NCI-H1694 (cell line): Measurements from ENCODE around the gene SARNP.
"Not testable (repeated sequence)": the region's sequence is repeated elsewhere in the genome, so short reads cannot be mapped to it uniquely, and the experiment has no call there.

Experiments used
- DNase-seq: peaks from one replicate; lab custom pipeline; 2025; lab: John Stamatoyannopoulos, UW

SARNP gene

DNA sequence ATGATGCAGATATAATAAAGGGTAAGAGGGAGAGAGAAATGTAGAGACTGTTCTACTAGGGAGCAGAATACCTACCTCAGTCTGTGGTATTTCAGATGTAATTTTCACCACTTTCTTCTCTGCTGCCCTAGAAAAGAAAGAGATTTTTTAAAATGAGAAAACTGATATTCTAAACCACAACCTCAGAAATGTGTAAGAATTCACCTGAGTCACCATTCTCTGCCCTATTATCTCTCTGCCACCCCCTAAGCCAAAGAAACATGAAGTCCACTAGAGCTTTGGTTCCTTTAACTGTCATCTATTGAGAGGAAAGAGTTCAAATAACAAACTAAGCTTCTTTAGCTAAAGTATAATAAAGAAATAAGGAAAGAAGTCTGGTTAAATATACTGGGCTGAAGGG is 21.6 kb downstream of the SARNP start:
- DNase-seq, result no peak

DNA sequence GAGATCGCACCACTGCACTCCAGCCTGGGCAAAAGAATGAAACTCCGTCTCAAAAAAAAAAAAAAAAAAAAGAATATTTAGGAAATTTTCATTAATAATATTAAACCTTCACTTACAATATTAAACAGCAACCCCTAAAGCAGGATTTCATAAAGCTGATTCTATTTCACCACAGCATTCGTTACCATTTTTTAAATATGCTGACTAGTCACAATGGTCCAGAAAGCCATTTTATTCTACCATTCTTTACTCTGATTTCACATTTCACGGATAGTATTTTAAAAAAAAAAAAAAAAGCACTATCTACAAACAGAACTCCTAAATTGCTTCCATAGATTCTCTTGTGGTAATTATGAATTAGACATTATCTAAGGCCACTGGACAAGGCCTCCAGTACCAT is 27.6 kb downstream of the SARNP start:
- no peak for DNase-seq

DNA sequence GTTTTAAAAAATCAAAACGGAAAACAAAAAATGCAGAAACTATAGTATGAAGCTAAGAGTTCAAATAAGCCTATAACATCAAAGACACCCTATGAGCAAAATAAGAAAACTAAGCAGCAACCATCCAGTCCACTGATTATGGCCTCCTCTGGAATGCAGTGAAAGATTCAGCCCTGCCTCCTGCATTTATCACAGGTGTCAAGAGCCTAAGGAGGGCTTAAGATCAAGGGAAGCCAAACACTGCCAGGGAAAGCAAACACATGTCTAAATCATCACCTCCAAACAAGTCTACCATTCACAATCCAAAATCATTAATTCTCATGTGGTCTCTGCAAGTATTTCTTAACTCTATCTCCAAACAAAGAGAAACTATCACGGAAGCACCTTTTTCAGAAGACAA is 28.4 kb downstream of the SARNP start:
- DNase-seq, result no peak

DNA sequence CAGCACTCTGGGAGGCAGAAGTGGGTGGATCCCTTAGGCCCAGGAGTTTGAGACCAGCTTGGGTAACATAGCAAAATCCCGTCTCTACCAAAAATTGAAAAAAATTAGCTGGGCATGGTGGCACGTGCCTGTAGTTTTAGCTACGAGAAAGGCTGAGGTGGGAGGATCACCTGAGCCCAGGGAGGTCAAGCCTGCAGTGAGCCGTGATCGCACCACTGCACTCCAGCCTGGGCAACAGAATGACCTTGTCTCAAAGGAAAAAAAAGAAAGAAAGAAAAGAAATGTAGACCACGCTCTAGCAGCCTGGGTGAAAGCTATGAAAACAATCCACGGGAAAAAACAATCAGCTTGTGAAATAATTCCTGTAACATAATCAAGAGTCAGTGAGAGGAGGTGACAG is 29.0 kb downstream of the SARNP start:
- no peak for DNase-seq

DNA sequence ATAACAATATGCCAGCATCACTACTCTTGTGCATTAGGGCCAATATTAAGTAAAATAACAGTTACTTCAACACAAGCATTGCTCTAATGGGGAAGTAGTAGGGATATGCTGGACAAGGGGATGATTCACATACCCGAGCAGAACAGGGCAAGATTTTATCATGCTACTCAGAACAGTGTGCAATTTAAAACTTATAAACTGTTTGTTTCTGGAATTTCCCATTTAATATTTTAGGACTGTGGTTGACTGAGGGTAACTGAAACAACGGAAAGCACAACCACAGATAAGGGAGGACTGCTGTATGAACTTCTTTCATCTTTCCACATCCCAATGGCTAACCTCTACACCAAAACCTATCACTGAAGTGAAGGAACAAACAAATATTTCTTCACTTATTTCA is 36.8 kb downstream of the SARNP start:
- DNase-seq, result no peak

DNA sequence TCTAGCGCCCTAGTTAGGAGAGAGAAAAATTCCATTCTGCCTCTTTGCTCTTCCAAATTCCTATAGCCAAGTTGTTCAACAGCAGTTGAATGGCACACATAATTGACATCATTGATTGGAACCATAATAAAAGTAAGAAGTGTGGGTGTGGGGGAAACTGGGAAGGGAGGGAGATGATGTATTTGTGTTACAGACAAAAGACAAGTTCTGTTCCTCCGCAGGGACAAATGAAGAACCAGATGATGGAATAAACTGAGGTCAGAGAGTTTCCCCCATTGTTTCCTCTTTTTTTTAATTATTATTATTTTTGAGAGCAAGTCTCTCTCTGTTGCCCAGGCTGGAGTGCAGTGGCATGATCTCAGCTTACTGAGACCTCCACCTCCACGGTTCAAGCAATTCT is 39.7 kb downstream of the SARNP start:
- no peak for DNase-seq

DNA sequence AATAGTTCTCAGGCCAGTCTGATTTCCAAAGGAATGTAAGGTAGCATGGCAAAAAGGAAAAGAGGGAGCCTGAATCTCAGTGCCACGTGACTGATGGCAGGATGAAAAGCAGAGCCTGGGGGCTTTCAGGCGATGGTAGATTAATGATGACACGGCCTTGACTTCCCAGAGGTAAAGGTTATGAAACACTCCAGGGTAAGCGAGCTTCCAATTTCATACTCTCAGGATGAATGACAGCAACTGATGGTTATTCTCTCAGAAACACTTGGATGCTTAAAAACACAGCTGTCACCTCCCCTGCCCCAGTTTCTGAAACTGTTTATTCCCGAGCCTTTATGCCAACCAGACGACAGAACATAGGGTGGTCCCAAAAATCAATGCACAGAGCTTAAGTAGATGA is 45.8 kb downstream of the SARNP start:
- peak; percentile 13 for DNase-seq

DNA sequence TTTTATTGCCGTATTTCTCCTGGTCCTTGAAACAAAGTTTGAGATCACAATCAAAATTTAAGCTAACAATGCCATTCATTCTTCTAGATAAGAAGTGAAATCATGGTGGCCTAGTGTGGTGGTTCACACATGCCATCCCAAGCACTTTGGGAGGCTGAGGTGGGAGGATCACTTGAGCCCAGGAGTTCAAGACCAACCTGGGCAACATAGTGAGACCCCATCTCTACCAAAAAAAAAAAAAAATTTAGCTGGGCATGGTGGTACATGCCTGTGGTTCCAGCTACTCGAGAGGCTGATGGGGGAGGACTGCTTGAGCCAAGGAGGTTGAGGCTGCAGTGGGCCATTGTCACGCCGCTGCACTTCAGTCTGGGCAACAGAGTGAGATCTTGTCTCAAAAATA is 50.4 kb downstream of the SARNP start:
- DNase-seq, result no peak

DNA sequence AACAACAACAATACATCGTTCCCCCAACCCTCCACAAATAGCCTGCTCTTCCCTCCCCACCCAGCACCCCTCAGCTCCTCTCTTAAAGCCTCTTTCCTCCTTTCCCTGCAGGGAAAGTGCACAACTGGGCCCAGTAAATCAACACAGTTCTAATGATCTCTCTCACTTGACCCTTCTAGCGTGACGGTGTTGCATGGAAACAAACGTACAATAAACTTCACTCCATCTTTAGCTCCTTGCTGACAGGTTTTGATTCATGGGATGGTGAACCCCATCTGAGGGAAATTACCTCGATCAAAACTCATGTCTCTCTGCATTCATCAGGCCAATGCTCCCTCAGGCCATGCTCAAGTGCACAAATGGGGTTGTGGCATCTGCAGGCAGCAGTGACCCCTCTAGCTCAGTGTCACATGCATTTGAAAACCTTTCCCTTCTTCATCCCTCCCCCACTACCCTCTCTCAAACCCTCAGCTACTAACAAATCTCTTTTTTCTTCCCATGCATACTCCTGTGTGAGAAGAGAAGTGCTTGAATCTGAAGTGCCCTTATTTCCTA is 51.7 kb downstream of the SARNP start:
- no peak for DNase-seq

DNA sequence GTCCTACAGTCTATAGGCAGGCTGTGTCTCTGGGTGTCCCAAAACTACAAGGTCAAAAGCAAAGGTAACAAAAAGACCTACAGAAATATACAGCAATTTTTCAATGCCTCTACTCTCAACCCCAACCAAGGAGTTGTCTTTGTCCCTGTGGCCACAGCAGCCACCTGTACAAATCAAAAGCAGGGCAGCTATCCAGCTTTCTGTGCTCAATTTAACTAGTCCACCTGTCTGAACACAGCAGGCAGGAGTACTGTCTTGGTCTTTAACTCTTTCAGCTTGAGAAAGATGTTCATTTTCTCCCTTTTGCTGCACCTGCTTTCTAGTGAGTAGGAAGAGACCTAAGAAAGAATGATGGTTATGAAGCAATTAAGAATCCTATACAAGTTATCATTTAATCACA is 54.9 kb downstream of the SARNP start:
- DNase-seq, result no peak

DNA sequence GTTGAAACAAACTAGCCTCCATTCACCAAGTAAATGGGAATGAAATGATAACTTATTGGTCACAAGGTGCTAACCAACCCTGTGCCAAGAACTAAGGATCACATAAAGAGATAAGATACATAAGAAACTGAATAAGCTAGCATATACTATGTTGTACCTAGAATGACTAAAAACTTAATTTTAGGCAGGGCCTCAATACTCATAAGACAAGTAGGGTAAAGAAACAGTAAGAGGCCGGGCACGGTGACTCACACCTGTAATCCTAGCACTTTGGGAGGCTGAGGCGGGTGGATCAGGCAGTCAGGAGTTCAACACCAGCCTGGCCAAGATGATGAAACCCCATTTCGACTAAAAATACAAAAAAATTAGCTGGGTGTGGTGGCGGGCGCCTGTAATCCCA is 56.9 kb downstream of the SARNP start:
- no peak for DNase-seq

DNA sequence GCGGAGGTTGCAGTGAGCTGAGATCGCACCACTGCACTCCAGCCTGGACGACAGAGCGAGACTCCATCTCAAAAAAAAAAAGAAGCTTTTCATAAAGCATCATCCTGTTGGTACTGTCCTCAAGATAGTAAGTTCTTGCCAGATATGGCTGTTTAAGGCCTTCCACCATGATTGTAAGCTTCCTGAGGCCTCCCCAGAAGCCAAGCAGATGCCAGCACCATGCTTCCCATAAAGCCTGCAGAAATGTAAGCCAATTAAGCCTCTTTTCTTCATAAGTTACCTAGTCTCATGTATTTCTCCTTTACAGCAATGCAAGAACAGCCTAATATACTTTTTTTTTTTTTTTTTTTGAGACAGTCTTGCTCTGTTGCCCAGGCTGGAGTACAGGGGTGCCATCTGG is 58.9 kb downstream of the SARNP start:
- not testable (repeated sequence) for DNase-seq

DNA sequence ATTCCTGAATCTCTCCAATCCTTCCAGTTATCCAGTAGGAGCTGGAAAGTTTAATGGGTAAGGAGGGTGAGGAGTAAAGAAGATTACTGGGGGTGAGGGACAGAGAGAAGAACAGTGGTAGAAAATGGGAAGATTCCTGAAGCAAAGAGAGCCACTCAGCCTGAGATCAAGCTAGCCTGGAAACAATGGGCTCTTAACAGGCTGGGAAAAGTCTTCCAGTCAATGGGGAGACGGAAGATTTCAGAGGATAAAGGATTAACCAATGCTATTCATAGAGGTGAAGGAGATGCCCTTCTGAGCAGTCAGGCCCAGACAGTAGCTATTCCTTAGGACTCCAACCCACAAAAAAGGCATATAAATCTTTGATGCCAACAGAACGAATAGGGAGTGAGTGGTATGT is 59.8 kb downstream of the SARNP start:
- no peak for DNase-seq

DNA sequence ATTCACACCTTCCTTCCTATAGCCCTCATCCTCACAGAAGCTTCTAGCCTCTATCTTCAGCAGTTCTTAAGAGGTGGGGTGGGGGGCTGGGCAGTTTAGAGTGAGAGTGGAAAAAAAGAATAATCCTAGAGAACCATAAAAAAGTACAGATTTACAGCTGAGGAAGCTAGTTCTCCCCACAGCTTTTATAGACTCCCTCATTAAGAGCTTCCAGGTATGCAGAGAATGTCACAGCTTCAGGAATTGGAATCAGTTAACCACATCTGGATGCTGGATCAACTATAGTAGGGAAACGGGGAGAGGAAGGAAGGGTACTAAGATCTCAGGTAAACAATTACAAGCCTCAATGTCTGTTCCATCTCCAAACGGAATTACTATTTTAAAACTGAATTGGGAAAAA is 62.3 kb downstream of the SARNP start:
- DNase-seq, result no peak

DNA sequence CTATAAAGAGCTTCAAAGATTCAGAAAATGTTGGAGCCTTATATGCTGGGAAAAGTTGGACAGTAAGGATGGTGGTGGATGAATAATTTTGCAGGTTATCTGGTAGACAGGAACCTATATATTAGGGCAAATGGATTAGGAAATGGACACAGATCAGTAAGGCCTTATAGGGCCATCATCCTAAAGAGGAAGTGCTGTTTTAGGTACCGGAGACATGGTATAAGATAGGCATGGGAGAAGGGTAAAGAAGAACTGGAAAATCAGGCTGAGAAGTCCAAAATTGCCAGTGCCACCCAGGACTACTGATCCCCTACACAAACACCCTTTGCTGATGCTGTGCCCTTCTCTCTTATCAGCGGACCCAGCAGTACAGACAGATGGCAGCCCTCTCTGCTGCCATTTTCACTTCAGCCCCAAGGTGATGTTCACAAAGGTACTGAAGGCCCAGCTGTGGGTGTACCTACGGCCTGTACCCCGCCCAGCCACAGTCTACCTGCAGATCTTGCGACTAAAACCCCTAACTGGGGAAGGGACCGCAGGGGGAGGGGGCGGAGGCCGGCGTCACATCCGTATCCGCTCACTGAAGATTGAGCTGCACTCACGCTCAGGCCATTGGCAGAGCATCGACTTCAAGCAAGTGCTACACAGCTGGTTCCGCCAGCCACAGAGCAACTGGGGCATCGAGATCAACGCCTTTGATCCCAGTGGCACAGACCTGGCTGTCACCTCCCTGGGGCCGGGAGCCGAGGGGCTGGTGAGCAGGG is 69.1 kb downstream of the SARNP start:
- no peak for DNase-seq

DNA sequence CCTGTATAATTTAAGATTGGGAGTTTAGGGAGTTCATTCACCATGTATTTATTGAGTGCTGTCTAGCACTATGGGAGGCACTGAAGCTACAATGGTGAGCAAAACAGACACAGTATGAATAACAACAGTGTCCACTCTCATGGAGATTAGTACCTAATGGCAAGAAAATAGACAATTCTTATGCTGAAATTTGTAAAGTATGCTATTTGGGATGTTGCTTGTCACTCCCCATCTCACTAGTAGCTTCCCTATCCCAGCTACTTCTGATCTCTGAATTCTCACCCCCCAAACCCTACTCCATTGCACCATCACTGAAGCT is 70.7 kb downstream of the SARNP start:
- no peak for DNase-seq

DNA sequence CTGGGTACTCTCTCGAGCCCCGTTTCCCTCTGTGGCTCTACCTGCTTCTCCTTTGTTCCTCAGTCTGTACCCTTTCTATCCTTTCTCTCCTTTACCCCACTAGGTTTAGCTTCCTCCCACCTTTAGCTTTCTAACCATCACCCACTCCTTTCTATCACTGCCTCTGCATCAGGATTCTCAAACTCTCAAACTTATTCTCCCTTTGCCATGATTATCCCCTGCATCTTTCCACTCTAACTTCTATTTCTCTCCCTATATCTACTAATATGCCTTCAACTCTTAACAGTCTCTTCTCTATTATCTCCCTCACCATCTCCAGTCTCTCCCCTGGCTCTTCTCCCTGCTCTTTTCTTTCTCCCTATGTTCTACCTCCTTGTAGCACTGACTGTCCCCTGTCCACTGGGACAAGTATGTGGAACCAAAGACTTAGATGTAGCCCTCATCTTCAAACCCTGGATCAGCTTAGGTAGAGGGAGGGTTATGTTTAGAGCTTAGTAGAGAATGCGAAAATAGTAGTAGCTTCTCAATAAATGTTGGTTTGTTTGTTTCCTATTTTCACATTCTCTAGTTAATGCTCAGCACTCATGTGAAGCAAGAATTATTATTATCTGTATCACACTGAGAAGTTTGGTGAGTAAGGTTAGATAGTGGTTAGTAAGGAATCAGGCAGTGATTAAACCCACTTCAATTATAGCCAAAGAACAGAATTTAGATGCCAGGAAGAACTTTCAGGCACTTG is 71.2 kb downstream of the SARNP start:
- DNase-seq, result no peak

DNA sequence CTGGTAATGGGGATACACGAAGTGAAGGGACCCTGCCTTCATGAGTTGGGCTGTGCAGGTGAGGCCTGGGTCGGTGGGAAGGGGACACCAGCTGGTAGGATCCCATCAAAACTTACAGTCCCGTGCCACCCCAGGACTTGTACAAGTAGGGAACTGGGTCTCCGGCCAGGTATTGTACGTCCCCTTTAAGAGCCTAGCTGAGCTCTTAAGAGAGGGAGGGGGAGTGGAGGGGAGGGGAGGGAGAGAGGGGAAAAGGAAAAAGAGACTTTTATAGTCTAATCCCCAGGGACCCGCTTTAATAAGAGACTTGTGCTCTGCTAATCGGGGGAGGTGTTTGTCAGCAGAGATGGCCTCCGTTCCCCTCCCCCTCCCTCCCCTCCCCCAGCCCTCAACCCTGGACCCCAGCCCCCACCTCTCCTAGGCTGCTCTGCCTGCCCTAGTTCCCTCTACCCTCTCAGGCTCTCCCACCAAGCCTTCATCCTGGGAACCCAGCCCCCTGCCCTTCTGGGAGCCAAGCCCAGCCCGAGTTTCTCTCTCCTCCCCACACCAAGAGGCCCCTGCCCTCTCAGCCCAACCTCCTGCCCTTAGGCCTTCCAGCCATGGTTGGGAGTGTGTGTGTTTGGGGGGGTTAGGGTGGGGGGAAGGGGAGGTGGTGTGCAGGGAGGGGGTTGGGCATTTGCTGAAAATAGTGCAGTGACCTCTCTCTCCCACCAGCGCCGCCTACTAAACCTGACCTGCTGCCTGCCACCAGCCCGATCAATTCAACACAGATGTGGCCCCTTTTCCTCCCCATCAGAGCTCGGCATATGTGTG is 72.0 kb downstream of the SARNP start:
- no peak for DNase-seq

DNA sequence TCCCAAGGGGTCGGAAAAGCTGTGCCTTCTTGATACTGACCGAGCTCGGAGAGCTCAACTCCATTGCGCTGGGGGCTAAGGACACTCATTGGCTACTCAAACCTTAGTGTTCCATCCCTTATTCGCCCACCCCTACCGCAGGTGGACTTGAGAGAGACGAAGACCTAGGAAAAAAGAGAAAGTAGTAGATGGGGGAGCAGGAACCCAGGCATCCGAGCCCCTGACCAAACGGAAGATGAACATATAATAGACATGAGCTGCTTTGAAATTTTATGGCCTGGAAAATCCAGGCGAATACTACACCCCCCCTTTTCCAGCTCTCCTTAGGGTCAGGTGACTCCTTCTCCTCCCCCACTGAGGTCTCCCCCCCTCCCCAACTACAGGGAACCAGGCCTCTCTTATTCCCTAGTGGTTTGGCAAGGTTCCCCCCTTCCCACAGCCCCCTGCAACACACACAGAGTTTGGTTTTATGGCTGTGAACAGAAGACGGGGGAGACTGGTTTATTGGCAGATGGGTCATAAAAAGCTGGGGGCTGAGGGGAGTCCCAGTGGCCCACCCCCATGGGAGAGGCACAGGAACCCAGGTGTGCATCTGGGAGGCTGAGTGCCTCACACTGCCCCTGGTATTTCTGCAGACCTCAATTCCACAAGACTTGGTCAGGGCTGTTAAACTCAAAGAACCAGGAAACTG is 73.0 kb downstream of the SARNP start:
- DNase-seq, result no peak

DNA sequence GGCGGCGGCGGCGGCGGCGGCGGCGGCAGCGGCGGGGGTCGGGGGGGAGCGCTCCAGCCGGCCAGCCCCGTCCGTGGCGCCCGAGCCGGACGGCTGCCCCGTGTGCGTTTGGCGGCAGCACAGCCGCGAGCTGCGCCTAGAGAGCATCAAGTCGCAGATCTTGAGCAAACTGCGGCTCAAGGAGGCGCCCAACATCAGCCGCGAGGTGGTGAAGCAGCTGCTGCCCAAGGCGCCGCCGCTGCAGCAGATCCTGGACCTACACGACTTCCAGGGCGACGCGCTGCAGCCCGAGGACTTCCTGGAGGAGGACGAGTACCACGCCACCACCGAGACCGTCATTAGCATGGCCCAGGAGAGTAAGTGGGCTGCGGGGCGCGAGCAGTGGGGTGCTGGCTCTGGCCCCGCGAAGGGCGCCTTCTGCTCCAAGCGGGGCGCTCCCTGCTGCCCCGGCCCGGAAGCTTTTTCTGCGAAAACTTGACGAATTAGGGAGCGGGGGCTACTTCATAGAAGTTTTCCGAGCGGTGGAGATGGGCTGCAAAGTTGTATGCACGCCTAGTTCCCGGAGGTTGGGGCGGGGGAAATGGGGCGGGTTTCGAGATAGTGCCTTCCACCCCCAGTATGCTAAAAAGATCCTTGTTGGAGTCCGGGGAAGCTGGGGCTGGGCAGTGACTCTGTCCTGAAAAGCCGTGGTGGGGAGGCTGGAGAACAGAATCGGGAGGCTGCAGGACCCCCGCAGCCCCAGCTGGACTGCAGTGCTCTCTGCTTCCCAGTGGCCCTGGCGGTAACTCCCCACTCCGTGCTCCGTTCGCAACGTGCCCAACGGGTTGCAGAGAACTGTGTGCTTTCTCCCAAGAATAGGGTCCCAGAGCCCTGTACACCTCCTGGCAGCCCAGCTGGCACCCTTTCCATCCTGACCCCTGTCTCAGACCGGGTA is 73.9 kb downstream of the SARNP start:
- DNase-seq, result no peak
